Activated CD8-positive, alpha-beta memory T cell treated with anti-CD3 and anti-CD28 coated beads, Interleukin-2, amount 50 U/mL, for 4 hours (primary cell): Measurements from ENCODE around the gene URB2.
A peak's percentile ranks its signal among the peaks of the same experiment; 100 is the strongest.
"Not testable (repeated sequence)": the region's sequence is repeated elsewhere in the genome, so short reads cannot be mapped to it uniquely, and the experiment has no call there.

Source experiments
- DNase-seq: peaks from one replicate; pipeline ENCODE4 v3.0.0-alpha.2; 2020

Gene URB2

GRCh38 chr1:229625915-229626831 lies at the start of gene URB2, which contains the start of gene TAF5L:
Gene URB2, plus strand, starts transcription at chr1:229626247. Its CDS starts 1,387 bp downstream, at chr1:229627634.
Gene TAF5L, minus strand, starts transcription at chr1:229626122. Its CDS starts 11,640 bp downstream, at chr1:229614482.
- DNase-seq: peak; percentile 84

- no peak for DNase-seq
Measured at GRCh38 chr1:229578168-229579058, 47.6 kb upstream of the URB2 start.

GRCh38 chr1:229579059-229579673 lies 46.9 kb upstream of the URB2 start:
- DNase-seq: no peak

- no peak for DNase-seq
Measured at GRCh38 chr1:229581485-229581884, 44.6 kb upstream of the URB2 start.

GRCh38 chr1:229582011-229582694 lies 43.9 kb upstream of the URB2 start:
- DNase-seq: no peak

- no peak for DNase-seq
Measured at GRCh38 chr1:229582715-229583114, 43.3 kb upstream of the URB2 start.

GRCh38 chr1:229585338-229585737 lies 40.7 kb upstream of the URB2 start:
- no peak for DNase-seq

GRCh38 chr1:229590119-229590518 lies 35.9 kb upstream of the URB2 start:
- no peak for DNase-seq

GRCh38 chr1:229593800-229594199 lies 32.2 kb upstream of the URB2 start:
- no peak for DNase-seq

- no peak for DNase-seq
Measured at GRCh38 chr1:229594227-229595008, 31.6 kb upstream of the URB2 start.

- DNase-seq: not testable (repeated sequence)
Measured at GRCh38 chr1:229595876-229596275, 30.2 kb upstream of the URB2 start.

GRCh38 chr1:229596925-229597699 lies 28.9 kb upstream of the URB2 start:
- no peak for DNase-seq

- DNase-seq: no peak
Measured at GRCh38 chr1:229597877-229598276, 28.2 kb upstream of the URB2 start.

- DNase-seq: no peak
Measured at GRCh38 chr1:229599218-229599954, 26.7 kb upstream of the URB2 start.

GRCh38 chr1:229600229-229600628 lies 25.8 kb upstream of the URB2 start:
- DNase-seq: no peak

- DNase-seq: no peak
Measured at GRCh38 chr1:229603371-229604005, 22.6 kb upstream of the URB2 start.

- no peak for DNase-seq
Measured at GRCh38 chr1:229607370-229607769, 18.7 kb upstream of the URB2 start.

- no peak for DNase-seq
Measured at GRCh38 chr1:229608590-229608989, 17.5 kb upstream of the URB2 start.

GRCh38 chr1:229613938-229614337 lies 12.1 kb upstream of the URB2 start:
- no peak for DNase-seq

GRCh38 chr1:229614701-229615100 lies 11.3 kb upstream of the URB2 start:
- DNase-seq: no peak
